ENCODE measurements around the gene SLC7A8. TPM values are rescaled to one million over a fixed set of nuclear protein-coding genes. Genes with fewer than 3 reads are reported as not detected.

SLC7A8 gene
- total RNA-seq, 1 experiment from 2014 or later, result 2.5 TPM

GRCh38 chr14:23158779-23159178 lies 24.7 kb downstream of the SLC7A8 start:
- no peak for DNase-seq (ENCODE audit: low spot score)

- DNase-seq (ENCODE audit: low spot score), result peak; percentile 81
Measured at GRCh38 chr14:23154964-23155587, 28.4 kb downstream of the SLC7A8 start.

- DNase-seq (ENCODE audit: low spot score), result no peak
Measured at GRCh38 chr14:23153851-23154796, 29.3 kb downstream of the SLC7A8 start.

- DNase-seq (ENCODE audit: low spot score), result no peak
Measured at GRCh38 chr14:23151342-23151741, 32.1 kb downstream of the SLC7A8 start.

- no peak for DNase-seq (ENCODE audit: low spot score)
Measured at GRCh38 chr14:23149745-23150144, 33.7 kb downstream of the SLC7A8 start.

- no peak for DNase-seq (ENCODE audit: low spot score)
Measured at GRCh38 chr14:23148591-23149249, 34.7 kb downstream of the SLC7A8 start.

GRCh38 chr14:23147676-23148075 lies 35.8 kb downstream of the SLC7A8 start:
- peak; percentile 26 for DNase-seq (ENCODE audit: low spot score)

- no peak for DNase-seq (ENCODE audit: low spot score)
Measured at GRCh38 chr14:23146980-23147379, 36.5 kb downstream of the SLC7A8 start.

- no peak for DNase-seq (ENCODE audit: low spot score)
Measured at GRCh38 chr14:23146351-23146910, 37.0 kb downstream of the SLC7A8 start.

GRCh38 chr14:23145794-23146350 lies 37.6 kb downstream of the SLC7A8 start:
- DNase-seq (ENCODE audit: low spot score), result no peak

GRCh38 chr14:23143911-23144310 lies 39.5 kb downstream of the SLC7A8 start:
- DNase-seq (ENCODE audit: low spot score), result no peak

- no peak for DNase-seq (ENCODE audit: low spot score)
Measured at GRCh38 chr14:23142826-23143225, 40.6 kb downstream of the SLC7A8 start.

GRCh38 chr14:23141706-23142444 lies 41.6 kb downstream of the SLC7A8 start:
- peak; percentile 66 for DNase-seq (ENCODE audit: low spot score)

- no peak for DNase-seq (ENCODE audit: low spot score)
Measured at GRCh38 chr14:23140371-23140770, 43.1 kb downstream of the SLC7A8 start.

GRCh38 chr14:23139874-23140273 lies 43.6 kb downstream of the SLC7A8 start:
- DNase-seq (ENCODE audit: low spot score), result no peak

GRCh38 chr14:23137813-23138535 lies 45.5 kb downstream of the SLC7A8 start:
- DNase-seq (ENCODE audit: low spot score), result no peak

GRCh38 chr14:23137192-23137812 lies 46.2 kb downstream of the SLC7A8 start:
- DNase-seq (ENCODE audit: low spot score), result no peak

GRCh38 chr14:23136566-23137133 lies 46.8 kb downstream of the SLC7A8 start:
- no peak for DNase-seq (ENCODE audit: low spot score)

- no peak for DNase-seq (ENCODE audit: low spot score)
Measured at GRCh38 chr14:23132970-23133369, 50.5 kb downstream of the SLC7A8 start.

- no peak for DNase-seq (ENCODE audit: low spot score)
Measured at GRCh38 chr14:23131482-23131881, 52.0 kb downstream of the SLC7A8 start.

Data from A172 (cell line).